Right ventricle myocardium inferior (tissue), 1 donor: ENCODE results near the gene RPS24. TPM values are rescaled to one million over a fixed set of nuclear protein-coding genes. Genes with fewer than 3 reads are reported as not detected.
"Not testable (repeated sequence)": the region's sequence is repeated elsewhere in the genome, so short reads cannot be mapped to it uniquely, and the experiment has no call there.

ENCODE experiments used
- ATAC-seq: fragments of 200-7000 bp; cut with Tn5 transposase; one replicate; pipeline ENCODE4 v1.9.1; 2020; ENCODE audit warnings: mild to moderate bottlenecking, moderate library complexity
- DNase-seq: peaks from one replicate; pipeline ENCODE4 v3.0.0; 2021; ENCODE audit errors: missing footprints
- intact Hi-C: fragments of 100-400 bp; cut with DNase I; formaldehyde crosslinking; loops from one replicate; pipeline ENCODE4 v1.11.0; 2022
- long read RNA-seq: library from polyadenylated mRNA; unstranded; transcript quantifications from one replicate; pipeline ENCODE4 v2.0.0, GENCODE V29; 2021
- total RNA-seq: library from RNA; stranded (reverse); fragmentation: NEBNext Ultra II Directional; extraction: Animal tissue kit (Norgen Biotek cat#: 25700); gene quantifications from one replicate; pipeline ENCODE4 v1.2.1, GENCODE V29; 2021
- donor health status: DM: no; HTN: yes; CAD: no; lungs with severe emphysema.

The RPS24 gene
- total RNA-seq: 880 TPM
- long read RNA-seq, partial matches to known transcripts: 1 of 6 reads
- long read RNA-seq, other reads (novel, unspliced or antisense): 3 of 6 reads

DNA sequence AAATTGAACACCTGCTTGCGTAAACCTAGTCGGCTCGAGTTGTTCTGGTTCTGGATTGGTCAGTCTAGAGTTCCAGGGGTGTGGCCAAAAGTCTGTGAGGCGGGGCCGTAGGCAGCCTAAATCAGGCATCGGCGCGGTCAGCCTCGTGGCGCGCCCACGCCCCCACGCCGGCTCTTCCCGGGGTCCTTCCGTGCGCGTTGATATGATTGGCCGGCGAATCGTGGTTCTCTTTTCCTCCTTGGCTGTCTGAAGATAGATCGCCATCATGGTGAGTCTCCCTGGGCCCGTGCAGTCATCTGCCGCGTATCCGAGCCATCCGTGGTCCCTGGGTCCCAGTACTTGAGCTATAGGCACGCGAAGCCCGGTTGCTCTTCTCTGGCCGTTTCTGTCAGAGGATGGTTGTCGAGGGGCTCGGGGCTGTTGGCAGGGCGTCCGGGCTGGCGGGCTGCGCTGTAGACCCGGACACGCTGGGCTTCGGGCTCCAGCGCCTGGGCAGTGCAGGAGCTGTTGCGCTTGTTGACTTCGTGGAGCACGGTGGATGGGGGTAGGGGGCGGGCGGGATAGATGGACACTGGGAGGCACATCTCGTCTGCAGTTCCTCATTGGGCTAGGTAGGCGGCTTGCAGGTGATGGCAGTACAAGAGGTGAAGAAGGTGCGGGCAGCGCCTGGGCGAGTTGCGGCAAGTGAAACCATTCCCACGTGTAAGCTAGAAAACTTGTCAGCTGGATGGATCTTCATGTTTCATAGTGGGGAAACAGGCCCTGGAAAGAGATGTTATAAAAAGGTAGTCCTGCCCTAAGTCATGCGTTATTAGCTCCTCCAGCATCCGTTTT, at the start of gene RPS24:
TSS of gene RPS24 (plus strand) at position 227 of the 834 bp plus-strand sequence. CDS start at position 266, 39 bp downstream.
- ATAC-seq (peak; percentile 97), DNase-seq (peak; percentile 96)
- intact Hi-C loops: no loop called here

DNA sequence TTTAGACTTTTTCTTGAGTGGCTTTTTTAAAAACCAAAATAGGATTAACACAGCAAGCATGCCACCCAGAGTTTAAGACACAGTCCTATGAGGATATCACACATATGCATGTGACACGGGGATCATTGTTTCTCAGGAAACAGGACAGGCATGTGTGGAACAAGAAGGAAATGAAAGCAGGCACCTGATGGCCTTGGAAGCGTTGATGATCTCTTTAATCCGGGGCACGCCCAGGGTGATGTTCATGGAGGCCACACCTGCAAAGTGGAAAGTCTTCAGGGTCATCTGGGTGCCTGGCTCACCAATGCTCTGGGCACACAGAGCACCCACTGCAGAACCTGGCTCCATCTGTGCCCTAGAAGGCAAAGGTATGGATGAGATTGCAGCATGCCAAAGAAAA, 48.7 kb upstream of the RPS24 start:
- no peak for ATAC-seq
- no peak for DNase-seq
- intact Hi-C loops: loop anchor here (5.0 kb wide), 1 partner anchor 138 kb away; no protein-coding TSS in a partner anchor

DNA sequence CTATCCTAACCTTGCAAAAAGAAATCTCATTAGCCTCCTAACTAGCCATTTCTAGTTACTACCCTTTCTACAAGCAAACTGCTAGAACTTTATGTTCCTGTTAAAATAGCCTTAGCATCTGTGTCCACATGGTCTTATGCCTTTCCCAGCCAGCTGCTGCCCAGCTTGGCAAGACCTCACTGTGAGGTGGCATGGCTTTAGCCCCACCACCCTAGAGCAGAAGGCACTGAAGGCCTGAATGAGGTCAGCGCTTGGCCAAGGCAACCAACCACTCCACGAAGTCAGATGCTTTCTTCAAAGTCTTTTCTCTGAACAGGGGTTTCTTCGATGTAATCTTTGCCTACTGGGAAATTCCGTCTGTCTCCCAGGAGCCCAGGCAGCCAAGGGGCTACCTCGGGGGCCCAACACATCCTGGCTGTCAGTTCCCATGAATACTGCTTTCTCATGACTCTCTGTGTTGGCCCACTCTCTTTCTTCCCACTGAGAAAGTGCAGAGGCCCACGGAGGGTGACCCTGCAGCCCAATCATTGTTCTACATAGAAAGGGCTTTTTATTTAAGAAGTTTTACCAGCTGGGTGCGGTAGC, 45.9 kb upstream of the RPS24 start:
- DNase-seq (no peak), ATAC-seq (no peak)
- intact Hi-C loops: loop anchor here (5.0 kb wide), 1 partner anchor 140 kb away; no protein-coding TSS in a partner anchor

DNA sequence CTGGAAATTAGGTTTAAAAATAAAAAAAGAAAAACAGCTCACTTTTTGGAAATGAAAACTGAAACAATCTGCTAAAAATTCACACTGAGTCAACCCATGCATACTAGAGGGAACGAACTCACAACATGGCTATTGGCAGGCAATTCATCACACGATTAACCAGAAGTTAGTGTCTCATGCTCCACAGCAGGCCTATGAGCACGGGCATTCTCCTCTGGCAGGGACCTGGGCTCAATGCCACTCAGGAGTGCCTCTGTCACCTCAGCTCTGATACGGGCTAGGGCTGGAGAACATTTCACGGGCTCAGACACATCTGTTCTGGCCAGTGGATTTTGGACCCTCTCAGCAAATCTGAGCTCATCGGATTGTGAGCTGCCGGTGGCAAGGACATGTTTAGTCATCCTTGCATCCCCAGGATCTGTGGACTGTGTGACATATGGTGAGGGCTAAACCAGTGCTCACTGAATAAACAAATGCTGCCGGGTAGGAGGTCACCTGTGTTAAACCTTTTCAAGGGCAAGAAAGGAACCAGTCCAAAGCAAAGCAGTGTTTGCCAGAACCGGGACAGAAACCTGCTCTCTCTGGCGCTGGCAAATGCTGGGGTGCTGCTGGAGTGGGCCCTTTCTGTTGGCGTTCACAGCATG, 44.5 kb upstream of the RPS24 start:
- intact Hi-C loops: loop anchor here (5.0 kb wide), 1 partner anchor 142 kb away; no protein-coding TSS in a partner anchor
- no peak for DNase-seq

DNA sequence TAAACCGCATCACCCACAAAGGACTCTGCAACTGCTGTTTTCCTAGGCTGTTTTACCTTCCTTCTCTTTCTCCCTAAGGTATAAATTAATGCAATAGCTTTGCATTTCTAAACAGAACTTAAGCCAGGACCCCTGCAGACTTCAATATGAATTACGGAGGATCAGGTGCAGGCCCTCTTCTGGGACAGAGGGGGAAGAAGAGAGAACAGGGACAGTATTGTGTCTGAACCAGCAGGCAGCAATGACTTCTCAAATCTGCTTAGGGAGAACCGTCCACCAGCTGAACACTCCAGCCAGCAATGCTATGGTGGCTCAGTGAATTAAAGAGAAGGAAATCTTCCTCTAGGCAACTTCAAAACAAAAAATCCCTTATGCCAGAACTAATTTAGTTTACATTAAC, 40.0 kb upstream of the RPS24 start:
- intact Hi-C loops: no loop called here
- no peak for DNase-seq
- no peak for ATAC-seq

More for the DNA sequence above, 44.5 kb upstream of the RPS24 start:
- peak; percentile 96 for ATAC-seq

DNA sequence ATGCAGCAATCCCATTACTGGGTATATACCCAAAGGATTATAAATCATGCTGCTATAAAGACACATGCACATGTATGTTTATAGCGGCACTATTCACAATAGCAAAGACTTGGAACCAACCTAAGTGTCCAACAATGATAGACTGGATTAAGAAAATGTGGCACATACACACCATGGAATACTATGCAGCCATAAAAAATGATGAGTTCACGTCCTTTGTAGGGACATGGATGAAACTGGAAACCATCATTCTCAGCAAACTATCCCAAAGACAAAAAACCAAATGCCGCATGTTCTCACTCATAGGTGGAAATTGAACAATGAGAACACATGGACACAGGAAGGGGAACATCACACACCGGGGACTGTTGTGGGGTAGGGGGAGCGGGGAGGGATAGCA, 34.9 kb upstream of the RPS24 start:
- intact Hi-C loops, ATAC-seq, DNase-seq: not testable (repeated sequence)

DNA sequence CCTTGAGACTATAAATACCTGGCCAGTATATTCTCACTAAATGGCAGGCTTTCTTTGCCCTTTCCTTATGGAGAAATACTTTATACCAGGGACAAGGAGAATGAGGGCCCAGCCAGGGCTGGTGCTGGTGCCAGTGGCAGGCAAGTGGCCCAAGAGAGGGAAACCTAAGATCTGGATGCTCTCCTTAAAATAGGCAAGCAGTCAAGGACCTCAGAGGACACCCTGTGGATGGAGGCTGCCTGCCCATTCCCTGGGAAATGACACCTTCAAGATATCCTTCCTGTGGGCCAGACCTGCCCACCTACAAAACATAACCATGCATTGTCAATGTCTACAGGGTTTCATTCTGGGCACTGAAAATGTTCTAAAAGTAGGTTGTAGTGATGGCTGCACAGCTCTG, 33.5 kb upstream of the RPS24 start:
- DNase-seq (no peak), ATAC-seq (no peak)
- intact Hi-C loops: no loop called here

DNA sequence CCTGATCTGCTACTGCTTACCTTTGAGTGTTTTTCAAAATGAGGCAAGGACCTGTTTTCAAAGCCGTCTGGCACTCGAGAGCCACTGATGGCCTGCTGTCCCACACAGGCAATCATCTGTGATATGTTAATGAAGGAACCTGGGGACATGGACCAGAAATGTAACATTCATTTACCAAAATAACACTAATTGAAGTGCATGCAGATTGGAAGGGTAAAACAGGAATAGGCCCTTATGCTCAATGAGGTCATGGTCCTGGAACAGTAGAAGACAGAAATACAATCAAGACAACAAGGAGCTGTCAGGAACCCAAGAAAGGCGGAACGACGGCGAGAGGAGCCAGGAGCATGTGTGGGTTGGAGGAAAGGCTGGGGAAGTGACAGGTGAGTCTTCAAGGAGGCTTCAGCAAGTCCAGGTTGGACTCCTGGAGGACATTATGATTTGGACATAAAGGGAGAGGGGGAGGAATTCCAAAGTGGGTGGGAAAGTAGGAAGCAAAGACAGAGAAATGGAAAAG, 32.6 kb upstream of the RPS24 start:
- DNase-seq (no peak), ATAC-seq (no peak)
- intact Hi-C loops: no loop called here

DNA sequence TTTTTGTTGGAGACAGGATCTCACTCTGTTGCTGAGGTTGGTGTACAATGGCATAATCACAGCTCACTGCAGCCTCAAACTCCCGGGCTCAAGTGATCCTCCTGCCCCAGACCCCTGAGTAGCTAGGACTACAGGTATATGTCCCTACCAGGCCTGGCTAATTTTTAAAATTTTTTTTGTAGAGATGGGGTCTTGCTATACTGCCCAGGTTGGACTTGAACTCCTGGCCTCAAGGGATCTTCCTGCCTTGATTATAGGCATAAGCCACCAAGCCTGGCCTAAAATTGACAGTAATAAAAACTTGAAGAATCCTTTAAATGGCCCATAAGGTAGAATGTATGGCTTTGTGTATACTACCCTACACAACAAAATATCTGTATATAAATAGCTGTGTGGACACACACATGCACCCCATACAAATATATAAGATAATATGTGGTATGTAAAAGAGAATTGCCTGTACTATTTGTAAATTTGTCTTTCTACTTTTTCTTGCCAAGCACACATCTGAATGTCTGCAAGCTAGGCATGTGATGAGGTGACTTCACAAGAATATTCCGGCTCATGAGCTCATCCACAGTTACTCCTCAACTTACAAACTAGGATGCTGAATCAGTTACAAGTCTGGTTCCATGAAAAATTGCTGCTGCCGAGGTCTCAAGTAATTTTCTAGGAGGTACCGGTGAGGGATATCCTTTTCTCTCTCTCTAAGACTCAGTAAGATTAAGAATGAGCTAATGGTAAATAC, 30.9 kb upstream of the RPS24 start:
- ATAC-seq (no peak), DNase-seq (no peak)
- intact Hi-C loops: no loop called here

DNA sequence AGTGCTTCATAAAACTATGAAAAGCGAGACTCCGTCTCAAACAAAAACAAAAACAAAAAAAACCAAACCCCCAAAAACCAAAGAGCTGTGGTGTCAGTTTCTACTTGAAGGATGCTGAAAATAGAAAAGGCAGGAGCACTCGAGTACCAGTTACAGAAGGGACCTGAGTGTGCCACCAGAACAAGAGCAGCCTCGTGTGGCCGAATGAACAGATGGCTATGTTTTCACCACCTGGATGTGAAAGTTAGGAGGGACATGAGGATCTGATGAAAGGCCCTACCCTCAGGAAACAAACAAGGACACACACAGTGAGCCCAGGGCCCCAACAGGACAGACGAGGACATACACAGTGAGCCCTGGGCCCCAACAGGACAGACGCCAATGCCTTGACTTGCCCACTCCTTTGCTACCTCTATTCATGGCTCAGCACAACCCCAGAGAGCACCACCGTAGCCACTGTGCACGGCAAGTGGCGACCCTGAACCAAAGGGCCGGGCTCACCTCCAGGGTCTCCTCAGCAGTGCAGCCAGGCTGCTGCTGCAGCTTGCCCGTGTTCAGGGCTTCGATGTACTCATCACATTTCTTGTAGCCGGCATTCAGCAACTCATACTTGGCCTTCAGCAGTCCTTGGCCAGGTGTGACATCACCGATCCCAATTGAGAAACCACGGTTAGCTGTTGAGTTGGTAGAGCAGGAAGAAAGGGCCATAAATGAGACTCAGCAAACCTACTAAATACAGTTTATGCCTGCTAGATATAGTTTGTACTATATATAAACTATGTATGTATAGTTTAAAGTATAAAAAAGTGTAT, 29.2 kb upstream of the RPS24 start:
- DNase-seq (no peak), ATAC-seq (no peak)
- intact Hi-C loops: no loop called here

DNA sequence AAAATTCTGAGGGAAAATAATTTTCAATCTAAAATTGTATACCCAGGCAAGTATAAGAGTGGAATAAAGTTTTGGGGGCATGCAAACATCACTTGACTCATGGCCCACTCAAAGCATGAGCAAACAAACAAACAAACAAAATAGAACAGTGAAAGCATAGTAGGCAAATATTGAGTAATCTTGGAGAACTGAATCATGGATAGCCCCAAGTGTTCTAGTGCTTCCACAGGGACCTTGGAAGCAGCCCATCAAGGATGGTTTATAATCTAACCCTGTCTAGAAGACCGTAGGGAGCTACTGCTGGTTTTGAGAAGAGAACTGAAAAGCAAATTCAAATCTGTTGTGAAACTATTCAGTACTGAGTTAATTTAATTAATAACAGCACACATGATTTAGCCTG, 26.5 kb upstream of the RPS24 start:
- no peak for DNase-seq
- intact Hi-C loops: no loop called here
- no peak for ATAC-seq

DNA sequence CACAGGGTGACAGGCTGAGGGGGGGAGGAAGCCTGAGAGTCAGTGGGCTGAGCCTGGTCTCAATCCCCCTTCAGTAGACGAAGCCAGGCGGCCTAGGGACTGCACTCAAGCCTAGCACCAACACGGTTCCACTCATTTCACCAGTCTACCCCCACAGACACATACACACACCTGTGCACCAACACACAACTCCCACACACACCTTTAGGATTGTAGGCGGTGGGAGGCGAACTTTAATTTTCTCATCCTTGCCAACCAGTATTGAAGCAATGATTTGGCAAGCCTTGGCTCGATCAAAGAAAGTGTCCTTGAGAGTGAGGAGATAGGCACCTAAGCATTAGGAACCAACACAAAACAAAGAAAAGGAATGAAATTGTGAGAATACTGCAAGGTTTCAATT, 24.0 kb upstream of the RPS24 start:
- intact Hi-C loops: no loop called here
- no peak for ATAC-seq
- DNase-seq: no peak

DNA sequence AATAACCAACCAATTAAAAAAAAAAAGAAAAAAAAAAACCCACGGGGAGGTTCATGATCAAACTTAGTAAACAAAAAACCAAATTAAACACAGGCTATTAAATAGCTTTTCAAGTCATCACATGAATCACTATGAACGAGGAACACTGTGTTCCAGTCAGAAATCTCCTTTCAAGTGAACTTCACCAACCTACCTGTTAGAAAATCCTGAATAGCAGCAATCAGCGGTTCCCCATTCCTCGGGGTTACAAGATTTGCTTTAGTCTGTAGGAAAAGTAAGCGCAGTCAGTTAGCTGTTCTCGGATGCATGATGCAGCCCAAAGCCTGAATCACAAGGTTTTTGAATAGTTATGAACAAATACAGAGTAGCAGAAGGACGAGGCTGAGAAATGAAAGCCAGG, 23.4 kb upstream of the RPS24 start:
- ATAC-seq (no peak), DNase-seq (no peak)
- intact Hi-C loops: no loop called here

DNA sequence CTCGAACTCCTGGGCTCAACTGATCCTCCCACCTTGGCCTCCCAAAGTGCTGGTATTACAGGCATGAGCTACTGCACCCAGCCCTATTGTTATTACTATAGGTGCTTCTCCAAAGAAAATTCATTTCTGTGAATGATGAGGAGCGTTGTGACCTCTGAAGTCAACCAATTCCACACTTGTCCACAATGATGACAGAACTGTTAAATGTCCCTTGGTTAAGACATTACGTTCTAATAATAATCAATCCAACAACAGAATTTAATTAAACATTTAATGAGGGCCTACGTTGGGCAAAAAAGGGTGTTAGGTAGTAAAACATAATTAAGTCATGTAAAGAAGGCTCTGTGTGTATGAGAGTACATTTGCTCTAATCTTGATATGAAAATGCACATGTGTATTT, 22.6 kb upstream of the RPS24 start:
- ATAC-seq (no peak), DNase-seq (no peak)
- intact Hi-C loops: no loop called here

DNA sequence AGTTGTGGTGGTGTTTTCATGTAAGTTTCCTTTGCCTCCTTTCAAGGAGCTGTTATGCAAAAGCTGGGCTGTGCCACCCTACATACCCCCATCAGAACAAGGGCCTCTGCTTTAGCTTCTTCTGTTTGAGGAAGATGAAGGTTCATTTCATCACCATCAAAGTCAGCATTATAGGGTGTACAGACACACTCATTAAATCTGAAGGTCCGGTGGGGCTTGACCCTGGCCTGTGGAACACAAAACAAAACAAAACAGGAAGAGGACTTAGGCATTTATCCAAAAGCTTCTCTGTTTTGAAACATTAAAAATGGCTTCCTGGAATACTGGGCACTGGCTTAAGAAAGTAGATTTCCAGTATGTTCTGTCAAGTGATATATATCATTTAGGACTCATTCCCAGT, 20.1 kb upstream of the RPS24 start:
- intact Hi-C loops: no loop called here
- DNase-seq (no peak), ATAC-seq (no peak)

DNA sequence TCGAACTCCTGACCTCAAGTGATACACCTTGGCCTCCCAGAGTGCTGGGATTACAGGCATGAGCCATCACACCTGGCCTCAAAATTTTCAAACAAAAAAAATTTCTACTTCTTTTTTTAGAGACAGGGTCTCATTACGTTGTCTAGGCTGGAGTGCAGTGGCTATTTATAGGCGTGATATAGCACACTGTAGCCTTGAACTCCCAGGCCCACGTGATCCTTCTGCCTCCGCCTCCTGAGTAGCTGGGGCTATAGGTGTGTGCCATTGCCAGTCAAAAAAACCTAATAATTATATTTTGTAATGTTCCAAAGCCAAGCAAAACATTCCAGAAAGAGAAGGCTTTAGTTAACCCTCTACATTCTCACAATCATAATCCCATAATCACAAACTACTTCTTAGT, 18.1 kb upstream of the RPS24 start:
- ATAC-seq (peak; percentile 63), DNase-seq (no peak)
- intact Hi-C loops: no loop called here

DNA sequence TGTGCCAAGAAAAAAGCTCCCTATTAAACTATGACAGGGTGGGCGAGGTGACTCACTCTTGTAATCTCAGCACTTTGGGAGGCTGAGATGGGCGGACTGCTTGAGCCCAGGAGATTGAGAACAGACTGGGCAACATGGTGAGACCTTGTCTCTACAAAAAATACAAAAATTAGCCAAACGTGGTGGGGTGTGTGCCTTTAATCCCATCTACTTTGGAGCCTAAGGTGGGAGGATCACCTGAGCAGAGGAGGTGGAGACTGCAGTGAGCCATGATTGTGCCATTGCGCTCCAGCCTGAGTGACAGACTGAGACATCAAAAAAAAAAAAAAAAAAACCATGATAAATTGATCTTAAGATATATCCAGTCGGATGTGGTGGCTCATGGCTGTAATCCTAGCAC, 15.8 kb upstream of the RPS24 start:
- DNase-seq: no peak
- intact Hi-C loops: no loop called here

DNA sequence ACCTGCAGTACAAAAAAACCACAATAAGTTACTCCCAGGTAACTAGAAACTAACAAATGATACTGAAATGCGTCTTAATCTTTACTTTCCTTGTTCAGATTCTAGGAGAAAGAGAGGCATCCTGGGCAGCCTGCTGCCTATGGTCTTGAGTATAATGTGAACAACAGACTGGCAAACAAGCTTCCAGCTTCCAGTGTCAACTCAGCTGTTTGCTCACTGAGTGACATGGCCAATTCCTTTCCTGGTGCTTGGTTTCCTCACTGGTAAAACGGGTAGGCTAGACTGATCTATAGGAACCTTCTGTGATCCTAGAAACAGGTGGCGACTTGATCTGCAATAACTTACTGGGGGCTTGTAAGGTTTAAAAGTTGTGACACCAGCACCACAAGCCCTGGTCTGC, 14.4 kb upstream of the RPS24 start:
- no peak for ATAC-seq
- DNase-seq: no peak
- intact Hi-C loops: no loop called here

More for the DNA sequence above, 15.8 kb upstream of the RPS24 start:
- ATAC-seq: no peak
